ENCODE data around the gene PHC2.

PHC2 gene

DNA sequence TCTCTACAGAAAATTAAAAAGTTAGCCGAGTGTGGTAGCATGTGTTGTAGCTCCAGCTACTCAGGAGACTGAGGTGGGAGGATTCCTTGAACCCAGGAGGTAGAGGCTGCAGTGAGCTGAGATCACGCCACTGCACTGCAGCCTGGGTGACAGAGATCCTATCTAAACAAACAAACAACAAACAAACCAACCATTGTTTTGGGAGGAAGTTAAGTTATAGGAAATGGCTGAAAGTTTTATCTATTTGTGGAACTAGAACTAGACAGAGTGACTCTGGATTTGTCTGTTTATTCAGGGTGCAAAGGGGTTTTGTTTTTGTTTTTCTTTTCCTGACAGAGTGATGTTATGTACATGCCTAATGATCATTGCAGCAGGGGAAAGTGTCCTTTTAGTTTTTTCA is 143.6 kb downstream of the PHC2 start:
- no peak for DNase-seq

DNA sequence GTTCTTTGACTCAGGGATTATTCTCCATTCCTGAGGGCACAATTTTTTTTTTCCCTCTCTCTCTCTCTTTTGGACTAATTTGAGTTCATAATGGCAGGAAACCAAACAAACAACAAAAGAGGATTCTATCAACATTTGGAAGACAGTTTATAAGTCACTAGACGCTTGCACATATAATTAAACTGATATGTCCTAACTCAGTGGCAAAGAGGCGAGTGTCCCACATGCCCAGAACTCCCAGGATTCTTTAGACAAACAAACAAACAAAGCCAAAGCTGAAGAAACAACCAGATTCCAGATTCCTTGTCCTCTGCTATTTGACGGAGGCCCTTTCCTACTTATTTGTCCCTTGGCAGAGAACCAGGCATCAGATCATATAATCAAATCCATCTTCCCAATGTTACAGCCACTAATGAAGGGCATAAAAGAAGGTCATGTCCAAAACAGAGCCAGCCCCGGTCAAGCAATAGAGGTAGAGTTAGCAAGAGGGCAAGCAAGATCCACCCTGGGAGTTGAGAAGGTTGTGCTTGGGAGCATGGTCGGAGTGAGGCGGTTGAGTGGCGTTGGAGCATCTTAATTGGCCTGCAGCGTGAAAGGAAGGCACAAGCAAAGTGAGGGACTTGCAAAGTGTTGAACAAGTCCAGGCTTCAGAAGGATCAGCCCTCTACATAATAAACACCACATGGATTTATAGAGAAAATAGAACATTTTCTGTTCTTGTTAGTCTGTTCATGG is 144.3 kb downstream of the PHC2 start:
- no peak for DNase-seq

DNA sequence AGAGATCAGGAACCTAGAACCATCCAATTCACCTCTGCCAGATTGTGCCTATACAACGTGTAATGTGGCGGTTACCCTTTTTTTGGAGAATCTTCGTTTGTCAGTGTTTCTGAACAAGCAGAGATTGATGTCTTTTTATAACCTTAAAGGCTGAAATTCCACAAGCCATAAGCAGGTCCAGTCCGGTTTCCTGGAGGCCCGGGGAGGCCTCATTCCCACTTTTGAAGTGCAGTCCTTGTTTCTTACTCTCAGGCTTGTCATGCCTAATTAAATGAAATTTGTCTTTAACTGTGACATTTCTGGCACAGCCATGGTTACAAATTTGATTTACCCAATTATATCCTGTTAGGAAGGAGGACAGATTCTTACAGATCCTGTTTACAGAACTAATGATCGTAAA is 146.8 kb downstream of the PHC2 start:
- DNase-seq = no peak

DNA sequence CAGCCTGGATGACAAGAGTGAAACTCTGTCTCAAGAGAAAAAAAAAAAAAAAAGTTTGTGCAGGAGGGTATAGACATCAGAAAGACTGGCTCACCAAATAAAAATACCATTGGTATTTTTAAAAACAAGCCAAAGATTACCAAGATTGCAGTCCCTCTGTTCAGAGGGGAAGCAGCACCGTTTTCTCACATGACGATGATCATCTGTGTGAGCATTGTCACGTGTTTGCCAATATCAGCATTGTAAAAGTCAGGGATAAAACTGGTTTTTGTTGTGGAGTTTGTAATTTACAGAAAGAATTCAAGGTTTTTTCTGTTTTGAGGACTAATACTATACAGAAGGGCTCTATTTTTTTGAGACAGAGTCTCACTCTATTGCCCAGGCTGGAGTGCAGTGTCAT is 148.1 kb downstream of the PHC2 start:
- DNase-seq = no peak

DNA sequence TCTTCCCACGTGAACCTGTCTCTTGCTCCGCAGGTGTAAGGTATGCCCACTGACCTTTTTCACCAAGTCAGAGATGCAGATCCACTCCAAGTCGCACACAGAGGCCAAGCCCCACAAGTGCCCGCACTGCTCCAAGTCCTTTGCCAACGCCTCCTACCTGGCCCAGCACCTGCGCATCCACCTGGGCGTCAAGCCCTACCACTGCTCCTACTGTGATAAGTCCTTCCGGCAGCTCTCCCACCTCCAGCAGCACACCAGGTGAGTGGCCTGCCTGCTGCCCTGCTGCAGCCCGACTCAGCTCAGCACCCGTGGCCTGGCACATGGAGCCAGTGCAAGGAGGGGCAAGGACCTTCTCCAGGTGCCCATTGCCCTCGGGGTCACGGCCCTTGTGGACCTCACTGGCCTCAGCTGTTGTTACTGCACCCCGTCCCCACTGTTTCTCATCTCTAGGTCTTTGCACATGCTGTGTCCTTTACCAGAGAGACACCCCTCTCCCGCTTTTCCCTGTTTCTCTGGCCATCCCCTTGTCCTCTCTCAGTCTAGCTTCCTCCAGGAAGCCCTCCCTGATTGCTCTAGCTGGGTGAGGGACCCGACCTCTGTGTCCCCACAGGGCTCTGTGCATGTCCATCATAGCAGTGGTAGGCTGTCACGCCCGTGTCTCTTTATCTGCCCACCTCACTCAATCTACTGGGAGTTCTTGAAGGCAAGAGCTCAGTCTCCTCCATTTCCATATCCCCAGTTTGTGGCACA is 149.2 kb downstream of the PHC2 start:
- DNase-seq = no peak

DNA sequence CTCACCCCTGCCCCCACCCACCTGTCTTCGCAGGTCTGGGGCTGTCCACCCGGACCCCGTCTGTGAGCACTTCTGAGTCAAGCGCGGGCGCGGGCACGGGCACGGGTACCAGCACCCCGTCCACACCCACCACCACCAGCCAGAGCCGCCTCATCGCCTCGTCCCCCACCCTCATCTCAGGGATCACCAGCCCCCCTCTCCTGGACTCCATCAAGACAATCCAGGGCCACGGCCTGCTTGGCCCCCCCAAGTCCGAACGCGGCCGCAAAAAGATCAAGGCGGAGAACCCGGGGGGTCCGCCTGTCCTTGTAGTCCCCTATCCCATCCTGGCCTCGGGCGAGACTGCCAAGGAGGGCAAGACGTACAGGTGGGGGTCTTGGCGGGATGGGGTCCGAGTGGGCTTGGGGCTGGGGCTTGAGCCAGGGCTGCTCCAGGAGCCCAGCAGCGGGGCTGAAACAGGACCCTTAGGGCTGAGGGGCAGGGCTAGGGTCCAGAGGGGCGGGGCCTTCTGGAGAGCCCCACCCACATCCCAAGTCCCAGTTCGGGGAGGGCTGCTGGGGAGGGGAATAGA is 150.7 kb downstream of the PHC2 start:
- DNase-seq = no peak

DNA sequence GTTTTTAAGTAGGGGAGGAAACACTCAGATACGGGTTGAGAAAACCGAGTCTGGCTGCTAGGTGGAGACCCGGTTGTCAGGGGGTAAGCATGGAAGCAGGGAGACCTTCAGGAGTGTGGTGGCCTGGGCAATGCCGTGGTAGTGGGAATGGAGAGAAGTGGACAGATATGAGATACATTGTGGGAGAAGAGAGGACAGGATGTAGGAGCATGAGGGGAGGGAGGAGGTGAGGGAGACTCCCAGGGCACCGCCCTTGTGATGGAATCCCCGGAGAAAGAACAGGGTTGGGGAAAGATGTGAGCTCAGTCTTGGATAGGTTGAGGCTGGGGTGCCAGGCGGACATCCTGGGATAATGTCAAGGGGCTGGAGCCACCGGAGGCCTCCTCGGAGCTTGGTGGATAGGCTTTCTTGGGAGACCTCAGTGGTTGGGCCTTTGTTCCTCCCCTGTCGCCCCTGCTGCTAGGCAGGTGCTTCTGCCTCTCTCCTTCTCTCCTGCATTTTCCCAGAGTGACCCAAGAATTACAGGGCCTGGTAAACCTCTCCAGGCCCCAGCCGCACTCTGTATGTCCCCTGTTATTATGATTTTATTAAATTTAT is 153.3 kb downstream of the PHC2 start:
- DNase-seq = no peak

DNA sequence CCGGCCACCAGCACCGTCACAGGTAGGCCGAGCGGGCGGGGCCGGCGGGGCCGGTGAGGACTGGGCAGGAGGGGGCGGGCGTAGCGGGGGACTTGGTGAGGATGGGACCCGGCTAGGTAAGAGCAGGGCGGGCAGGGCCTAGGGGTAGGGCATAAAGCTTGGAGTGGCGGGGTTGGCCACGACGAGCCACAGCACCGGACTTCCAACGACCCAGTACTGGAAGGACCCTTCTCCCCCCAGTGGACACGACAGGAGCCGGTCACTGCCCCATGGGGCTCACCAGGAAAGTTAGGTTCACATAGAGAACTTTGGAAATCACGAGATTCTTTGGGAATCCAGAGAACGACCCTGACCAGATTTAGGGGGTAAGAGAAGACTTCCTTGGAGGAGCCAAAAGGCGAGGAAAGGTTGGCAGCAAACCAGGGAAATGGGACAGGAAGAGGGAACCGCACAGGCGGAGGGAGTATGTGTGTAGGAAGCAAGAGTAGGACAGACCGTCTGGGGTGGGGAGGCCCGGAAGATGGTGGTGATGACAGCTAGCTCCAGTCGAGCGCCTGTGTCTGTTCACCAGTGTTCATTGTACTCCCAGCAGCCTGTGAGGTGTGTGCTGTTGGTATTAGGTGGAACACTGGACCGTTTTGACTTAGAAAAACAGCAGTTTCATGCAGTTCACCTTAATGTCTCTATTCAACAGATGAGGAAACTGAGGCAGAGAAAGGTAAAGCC is 154.2 kb downstream of the PHC2 start:
- DNase-seq = no peak

DNA sequence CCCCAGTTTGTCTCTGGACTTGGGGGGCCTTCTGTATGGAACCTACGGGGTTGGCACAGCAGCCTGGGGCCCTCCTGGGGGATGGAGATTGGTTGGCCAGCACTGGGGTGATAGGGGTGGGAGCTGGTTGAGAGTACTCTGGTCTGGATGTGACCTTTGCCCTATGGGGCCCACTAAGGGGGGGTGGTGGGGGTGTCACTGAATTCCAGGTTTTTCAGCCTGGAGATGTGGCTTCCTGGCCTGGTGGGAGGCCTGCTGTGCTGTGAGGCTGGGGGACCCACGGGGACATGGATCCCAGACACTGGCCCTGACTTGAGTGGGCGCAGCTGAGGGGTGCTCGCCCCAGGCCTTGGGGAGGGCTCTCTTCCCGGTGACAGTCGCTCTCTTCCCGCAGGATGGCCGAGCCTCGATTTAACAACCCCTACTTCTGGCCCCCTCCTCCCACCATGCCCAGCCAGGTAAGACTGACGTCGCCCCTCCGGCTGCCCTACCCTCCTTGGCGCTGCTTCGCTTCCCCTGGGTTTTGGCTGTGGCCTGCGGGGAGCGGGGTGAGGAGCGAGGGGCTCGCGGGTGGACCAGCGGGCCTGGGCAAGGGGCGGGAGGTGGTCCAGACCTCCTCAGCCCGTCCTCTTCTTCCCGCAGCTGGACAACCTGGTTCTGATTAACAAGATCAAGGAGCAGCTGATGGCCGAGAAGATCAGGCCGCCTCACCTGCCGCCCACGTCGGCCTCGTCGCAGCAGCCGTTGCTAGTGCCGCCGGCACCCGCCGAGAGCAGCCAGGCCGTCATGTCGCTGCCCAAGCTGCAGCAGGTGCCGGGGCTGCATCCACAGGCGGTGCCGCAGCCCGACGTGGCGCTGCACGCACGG is 155.0 kb downstream of the PHC2 start:
- no peak for DNase-seq

DNA sequence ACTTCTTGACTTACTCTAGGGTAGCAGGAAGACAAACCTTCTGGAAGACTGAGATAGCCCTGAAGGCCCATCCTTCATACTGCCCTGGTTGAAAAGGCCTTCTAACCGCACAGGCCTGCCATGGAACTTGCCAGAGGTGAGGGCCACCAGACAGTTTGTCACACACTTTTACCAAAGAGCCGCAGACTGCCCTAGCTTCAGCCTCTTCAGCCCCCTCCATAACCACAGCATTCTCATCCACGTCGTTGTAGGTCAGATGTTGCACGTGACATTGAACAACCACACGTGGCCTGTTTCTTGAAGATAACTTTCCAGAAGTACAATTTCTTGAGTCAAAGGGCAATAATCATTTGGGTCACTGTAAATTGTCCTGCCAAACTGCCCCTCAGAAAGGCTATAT is 155.7 kb downstream of the PHC2 start:
- DNase-seq = no peak

DNA sequence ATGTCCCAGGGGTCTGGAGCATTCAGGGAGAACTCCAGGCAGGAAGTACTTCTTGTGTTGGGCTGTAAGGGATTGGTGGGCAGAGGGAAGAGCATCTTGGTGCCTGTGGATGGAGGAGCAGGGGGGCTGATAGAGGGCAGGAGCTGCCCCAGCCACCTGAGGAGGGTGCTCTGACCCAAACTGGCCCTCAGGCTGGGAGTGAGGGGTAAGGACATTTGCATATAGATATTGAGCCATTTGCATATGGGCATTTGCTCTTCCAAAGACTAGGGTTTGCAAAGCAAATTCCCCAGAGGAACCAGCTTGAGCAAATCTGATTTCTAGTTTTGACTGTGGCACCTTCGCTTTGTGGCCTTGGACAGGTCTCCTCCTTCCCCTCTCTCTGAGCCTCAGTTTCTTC is 156.4 kb downstream of the PHC2 start:
- DNase-seq = no peak

DNA sequence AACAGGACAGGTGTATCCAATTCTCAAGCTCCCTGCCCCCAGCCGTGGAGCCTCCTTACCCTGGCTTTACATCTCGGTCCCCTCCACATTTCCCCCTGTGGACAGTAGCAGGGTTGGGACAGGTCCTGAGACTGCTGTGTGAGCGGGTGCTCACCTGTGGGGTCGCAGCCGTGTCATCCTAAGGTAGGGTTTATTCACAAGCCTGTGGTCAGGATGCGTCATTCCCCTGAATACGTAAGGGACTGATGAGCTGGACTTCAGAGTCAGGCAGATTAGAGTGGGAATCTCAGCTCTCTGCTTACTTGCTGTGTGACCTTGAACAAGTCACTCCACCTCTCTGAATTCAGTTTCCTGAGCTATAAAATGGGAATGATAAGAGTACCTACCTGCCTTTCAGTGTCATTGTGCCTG is 156.9 kb downstream of the PHC2 start:
- DNase-seq = no peak
